Right kidney (tissue), 9 donors: ENCODE data around the gene ELFN1.

Experiments
- DNase-seq: peaks from one replicate; pipeline ENCODE4 v3.0.0-alpha.2; 2016
- long read RNA-seq, 8 donors: transcript quantifications; one replicate each; lab custom pipeline, GENCODE V29; 2026

ELFN1 gene
- long read RNA-seq, donor 1: 0 reads
- long read RNA-seq, donor 2: 0 reads
- long read RNA-seq, donor 3: 0 reads
- long read RNA-seq, donor 4: 0 reads
- long read RNA-seq, donor 5, partial matches to known transcripts: 12 of 13 reads
- long read RNA-seq, donor 5, other reads (novel, unspliced or antisense): 0 of 13 reads
- long read RNA-seq, donor 6, partial matches to known transcripts: 0 of 1 reads
- long read RNA-seq, donor 6, other reads (novel, unspliced or antisense): 0 of 1 reads
- long read RNA-seq, donor 7, partial matches to known transcripts: 0 of 8 reads
- long read RNA-seq, donor 7, other reads (novel, unspliced or antisense): 5 of 8 reads
- long read RNA-seq, donor 8, partial matches to known transcripts: 9 of 9 reads
- long read RNA-seq, donor 8, other reads (novel, unspliced or antisense): 0 of 9 reads

DNA sequence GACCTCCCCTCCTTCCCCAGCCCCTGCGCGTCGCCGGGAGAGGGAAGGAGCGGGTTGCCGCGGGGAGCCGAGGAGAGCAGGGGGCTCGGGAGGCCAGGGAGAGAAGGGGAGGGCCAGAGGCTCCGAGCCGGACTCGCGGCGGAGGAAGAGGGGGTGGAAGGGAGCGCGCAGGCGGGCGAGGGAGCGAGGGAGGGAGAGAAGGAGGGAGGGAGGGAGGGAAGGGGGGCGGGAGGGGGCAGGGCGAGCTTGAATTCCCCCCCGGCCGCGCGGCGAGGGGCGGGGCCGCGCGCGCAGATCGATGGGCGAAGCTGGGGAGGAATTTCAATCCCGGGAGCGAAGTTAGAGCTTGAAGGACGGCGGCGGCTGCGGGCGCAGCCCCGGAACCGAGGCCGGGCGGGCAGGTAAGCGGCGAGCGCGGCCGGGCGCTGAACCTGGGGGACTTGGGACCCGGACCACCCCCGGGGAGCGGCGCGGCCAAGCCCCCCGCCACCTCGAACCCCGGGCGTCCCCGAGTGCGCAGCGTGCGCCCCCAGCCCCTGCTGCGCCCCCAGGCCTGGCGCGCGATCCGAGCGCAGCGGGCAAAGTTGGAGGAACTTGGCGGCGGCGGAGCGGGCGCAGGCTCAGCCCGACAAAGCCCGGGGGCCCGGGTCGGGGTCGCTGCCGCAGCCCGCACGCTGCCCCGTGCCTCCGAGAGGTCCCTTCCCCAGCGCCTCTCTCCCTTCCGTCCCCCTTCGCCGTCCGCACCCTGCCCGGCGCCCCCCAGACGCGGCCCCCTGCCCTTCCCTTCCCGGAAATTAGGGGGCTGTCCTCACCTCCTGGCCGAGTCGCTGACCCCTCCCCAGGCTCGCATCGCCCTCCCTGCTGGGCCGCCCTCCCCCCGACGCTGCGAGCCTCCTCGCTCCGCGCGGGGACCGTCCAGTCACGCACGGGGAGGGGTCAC lies at the start of gene ELFN1:
TSS of gene ELFN1 (plus strand) at position 324 of the 940 bp plus-strand sequence. CDS start 74,320 bp downstream, outside the sequence.
- DNase-seq: peak; percentile 70

DNA sequence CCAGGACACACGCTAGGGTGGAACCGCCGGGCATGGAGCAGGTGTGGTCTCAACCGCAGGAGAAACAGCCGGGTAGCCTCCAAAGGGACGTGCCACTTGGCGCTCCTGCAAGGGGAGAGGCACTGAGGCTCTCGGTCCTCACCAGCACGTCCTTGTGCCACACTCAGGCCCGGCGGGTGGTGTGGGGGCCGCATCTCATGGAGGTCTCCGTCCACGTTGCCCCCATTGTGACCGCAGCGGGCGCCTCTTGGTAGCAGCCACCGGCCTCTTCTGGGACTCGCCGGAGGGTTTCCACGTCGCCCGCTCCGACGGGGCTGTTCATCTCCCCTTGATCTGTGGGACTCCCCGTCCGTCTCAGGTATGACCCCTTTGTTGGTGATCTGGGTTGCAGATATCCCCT lies 49.2 kb upstream of the ELFN1 start:
- no peak for DNase-seq

DNA sequence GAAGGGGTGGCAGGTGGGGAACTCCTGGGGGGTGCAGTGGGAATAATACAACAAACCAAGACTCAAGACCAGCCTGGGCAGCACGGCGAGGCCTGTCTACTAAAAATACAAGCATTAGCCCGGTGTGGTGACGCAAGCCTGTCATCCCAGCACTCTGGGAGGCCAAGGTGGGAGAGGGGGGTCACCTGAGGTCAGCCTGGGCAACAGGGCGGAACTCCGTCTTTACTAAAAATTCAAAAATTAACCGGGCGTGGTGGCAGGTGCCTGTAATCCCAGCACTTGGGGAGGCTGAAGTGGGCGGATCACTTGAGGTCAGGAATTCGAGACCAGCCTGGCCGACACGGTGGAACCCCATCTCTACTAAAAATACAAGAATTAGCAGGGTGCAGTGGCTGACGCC lies 48.4 kb upstream of the ELFN1 start:
- no peak for DNase-seq

DNA sequence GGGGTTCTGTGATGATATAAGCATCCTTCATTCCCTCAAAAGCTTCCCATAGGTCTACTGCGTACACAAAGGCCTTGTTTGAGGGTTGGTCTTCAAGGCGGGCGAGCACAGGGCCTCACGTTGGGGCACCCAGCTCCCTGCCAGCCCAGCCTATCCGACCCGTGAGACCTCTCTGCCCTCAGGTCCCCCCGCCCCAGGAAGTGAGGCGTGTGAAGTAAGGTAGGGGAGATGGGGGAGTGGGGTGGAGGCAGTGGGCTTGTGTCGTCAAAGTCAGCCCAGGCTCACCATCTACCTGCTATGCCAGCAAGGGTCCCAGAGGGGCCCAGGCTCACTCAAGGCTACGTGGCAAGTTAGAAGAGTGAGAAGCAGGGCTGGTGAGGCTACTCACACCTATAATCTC lies 47.6 kb upstream of the ELFN1 start:
- DNase-seq: no peak

DNA sequence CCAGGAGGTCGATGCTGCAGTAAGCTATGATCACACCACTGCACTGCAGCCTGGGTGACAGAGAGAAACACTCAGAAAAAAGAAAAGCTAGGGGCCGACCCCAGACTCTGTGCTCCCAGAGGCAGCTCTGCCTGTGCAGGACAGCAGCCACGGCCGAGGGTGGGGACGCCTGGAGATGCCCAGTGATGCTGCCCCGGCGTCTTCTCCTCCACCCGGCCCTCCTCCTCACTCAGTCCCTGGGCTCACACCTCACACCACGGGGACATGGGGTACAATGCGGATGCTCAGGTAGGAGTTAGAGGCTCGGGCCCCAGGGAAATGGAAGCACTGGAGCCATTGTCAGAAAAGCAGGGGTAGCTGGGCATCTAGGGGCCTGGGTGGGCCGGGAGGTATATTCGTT lies 46.3 kb upstream of the ELFN1 start:
- DNase-seq: no peak

DNA sequence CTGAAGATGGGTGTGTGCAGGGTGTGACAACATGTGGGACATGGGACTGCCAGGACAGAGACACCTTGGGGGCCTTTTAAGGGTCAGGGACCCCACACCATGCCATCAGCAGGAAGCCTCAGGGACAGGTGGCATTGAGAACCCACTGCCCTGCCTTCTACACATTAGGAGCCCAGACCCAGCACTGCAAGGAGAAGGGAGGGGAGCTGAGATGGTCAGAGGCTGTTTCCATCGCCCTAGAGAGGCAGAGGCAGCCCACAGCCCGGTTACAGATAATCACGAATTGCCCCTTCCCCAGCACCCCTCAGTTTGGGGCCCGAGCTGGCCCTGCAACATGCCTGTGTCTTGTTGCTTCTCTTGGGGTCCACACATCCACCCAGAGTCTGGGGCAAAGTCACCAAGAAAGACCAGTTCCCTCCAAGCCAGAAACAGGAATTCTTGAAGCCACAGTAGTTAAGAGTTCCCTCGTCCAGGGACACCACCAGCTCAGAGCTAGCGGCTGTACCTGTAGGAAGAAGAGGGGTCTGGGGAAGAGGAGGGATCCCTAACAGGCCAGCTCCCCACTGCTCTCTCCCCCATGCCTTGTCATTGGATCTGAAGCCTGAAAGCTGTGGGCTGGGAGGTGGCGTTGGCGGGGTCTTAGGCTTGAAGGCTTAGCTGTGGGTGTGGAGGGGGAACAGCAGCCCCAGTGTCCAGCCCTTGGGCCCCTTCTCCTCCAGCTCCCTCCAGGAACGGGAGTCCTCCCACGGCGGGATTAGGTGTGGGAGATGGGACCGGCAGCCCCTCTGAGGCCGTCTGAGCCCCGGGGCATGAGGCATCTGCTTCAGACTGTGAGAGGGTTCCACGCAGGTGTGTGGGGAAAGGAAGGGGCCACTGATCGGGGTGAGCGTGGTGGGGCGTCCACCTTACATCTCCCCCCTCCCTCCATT lies 44.8 kb upstream of the ELFN1 start:
- DNase-seq: no peak

DNA sequence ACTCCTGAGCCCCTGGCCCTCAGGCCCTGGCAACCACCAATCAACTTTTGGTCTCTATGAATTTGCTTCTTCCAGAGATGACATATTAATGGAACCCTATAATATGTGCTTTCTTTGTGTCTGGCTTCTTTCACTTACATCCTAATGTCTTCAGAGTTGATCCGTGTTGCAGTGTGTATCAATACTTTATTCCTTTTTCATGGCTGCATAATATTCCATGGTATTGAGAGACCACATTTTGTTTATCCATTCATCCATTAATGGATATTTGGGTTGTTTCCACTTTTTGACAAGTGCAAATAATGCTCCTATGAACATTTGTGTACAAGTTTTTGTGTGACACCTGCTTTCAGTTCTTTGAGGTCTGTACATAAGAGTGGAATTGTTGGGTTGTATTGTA lies 43.3 kb upstream of the ELFN1 start:
- no peak for DNase-seq

DNA sequence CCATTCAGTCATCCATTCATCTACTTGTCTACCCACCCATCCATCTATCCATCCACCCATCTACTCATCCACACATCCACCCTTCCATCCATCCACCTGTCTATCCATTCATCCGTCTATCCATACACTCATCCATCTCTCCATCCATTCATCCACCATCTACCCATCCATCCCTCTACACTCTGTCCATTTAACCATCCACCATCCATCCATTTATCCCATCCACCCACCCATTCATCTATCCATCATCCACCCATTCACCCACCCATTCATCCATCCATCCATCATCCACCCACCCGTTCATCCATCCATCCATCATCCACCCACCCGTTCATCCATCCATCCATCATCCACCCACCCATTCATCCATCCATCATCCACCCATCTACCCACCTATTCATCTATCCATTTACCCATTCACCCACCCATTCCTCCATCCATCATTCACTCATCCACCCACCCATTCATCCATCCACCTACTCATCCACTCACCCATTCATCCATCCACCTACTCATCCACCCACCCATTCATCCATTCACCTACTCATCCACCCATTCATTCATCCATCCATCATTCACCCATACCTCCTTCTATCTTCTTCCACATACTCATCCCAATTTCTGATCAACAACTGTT lies 39.3 kb upstream of the ELFN1 start:
- DNase-seq: no peak

DNA sequence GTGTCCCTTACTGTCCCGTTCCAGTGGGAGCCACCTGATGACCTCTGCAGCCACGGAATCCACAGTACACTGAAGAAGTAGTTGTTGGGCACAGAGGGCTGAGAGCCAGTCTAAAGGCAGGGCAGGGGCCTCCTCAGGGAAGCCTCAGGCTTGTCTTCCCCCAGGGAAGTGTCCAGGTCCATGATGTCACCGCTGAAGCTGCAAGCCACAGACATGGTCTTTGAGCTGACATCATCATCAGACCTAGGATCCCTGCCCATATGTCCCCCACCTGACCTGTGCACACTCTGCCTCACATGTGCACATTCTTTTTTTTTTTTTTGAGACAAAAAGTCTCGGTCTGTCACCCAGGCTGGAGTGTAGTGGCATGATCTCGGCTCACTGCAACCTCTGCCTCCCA lies 38.4 kb upstream of the ELFN1 start:
- DNase-seq: no peak

DNA sequence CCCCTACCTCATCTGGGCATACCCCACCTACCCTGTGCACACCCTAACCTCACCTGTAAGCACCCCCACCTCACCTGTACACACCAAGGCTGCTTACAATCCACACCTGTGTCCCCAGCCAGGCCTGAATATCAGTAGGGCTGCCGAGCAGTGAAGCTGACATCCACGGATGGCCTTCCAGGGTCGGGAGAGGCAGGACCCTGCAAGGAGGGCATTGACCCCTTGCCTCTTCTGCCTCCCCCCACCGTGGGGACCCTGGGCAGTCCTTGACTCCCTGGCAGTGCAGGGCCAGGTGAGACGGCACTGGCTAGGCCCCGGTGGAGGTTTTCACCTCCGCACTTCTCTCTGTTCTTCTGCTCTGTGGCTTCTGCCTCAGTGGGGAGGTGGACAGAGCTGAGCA lies 37.6 kb upstream of the ELFN1 start:
- DNase-seq: no peak

DNA sequence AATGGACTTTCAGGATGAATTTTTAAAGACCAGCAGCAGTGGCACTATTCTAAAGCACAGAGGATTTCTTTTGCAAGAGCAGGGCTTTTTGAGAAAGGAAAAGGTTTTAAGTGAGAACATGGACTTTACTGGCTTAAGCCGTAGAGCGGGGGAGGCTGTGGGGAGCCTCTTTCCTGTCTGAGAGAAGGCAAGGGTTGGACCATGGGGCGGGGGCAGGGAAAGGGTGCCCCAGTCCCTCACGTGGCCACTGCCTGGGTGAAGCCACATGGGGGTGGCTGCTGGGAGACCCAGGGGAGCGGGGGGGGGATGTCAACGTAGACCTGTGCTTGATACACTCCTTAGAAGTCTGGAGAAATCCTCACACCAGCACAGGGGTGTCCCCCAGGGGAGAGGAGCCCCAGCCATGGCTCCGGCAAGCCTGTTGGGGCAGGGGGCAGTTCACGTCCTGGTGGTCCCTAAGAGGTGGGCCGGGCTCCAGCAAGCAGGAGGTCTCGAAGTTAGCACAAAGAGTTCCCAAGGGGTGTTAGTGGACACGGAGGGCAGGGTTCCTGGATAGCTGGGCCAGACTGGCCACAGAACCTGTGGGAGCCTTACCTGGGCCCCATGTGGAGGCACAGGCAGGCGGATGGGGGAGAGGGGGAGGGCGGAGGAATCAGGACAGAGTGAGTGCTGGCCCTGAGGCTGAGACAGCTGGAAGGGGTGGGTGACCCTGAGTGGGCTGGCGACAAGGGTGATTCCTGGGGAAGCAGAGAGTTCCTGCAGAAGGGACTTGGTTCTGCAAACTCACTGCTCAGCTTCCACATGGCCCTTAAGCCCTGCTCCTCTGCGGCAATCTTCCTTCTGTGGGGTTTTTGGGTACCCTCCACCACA lies 36.9 kb upstream of the ELFN1 start:
- no peak for DNase-seq

DNA sequence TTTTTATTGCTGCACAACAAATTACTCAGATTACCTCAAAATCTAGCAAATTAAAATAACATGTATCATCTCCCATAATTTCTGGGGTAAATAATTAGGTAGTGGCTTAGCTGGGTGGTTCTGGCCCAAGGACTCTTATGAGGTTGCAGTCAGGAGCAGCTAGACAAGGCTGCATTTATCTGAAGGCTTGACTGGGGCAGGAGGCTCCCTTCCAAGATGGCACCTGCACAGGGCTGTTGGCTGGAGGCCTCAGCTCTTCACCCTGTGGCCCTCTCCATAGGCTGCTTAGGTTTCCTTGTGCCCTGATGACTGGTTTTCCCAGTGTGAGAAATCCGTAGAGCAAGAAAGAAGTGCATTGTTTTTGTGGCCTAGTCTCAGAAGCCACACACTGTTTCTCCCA lies 34.7 kb upstream of the ELFN1 start:
- no peak for DNase-seq

DNA sequence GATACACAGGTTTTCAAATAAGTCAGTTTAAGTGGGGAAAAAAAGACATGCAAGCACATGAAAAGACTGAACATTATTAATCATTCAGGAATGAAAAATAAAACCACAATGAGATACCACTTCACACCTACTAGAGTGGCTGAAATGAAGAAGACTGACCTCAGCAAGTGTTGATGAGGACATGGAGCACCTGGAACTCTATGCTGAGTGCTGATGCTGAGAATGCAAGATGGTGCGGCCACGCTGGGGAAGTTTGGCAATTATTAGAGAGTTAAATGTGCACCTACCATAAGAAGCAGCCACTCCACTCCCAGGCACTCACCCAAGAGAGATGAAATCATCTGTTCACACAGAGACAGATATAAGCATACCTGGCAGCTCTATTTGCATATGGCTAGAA lies 32.9 kb upstream of the ELFN1 start:
- no peak for DNase-seq

DNA sequence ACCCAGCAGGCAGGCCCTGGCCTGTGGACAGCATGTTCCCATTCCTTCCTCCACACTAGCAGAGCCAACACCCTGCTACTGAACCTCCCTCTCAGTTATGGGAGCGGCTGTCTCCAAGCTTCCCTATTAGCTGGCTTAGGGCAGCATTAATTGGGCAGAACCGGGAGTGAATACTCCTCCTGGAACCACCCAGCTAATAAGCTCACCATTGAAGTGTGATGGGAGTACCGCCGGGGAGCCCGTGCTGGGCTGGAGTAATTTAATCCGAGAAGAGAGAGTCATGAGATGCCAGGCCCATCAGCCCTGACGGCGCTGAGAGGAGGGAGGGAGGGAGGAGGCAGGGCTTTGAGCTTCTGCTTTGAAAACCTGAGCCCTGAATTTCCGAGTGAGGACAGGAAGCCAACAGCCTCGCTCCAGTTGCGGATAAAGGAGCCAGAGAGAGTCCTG lies 31.8 kb upstream of the ELFN1 start:
- DNase-seq: peak; percentile 47

DNA sequence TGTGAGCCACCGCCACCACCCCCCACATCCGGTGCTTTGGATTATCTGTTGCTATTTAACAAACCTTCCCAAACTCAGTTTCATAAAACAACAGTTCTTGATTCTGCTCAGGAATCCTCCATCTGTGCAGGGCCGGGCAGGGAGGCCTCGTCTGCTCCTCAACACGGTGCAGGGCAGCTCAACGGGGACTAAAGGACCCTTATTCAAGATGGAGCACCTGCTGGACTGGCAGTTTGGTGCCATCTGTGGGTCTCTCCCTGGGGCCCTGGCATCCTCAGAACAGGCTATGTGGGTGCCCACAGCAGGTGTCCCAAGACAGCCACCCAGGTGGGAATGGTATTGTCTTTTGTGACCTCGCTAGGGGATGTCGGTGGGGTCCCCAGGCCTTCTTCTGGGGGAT lies 31.0 kb upstream of the ELFN1 start:
- DNase-seq: no peak

DNA sequence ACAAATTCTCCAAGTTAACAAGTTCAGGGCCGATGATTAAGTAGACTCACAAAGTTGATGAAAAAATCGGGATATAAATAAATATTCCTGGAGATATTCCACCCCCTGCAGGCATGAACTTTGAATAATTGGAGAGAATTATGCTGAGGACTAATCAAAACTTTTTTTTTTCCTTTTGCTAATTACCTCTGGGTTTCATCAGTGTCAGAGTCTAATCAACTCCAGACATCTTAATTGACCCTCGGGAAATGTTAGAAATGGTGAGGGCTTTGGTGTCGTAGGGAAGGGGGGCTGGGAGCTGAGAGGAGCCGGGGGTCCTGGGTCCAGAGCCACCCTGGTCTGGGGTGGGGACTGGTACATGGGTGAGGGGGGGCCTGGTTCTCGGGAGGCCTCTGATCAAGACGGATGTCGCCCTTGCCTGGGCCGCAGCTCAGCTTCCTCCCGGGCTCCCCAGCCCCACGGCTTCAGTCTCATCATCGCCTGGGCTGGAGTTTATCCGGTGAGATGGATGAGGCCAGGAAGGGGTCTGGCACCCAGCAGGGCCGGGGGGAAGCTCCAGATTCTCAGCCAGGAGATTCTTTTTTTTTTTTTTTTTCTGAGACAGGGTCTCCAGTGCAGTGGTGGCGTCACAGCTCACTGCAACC lies 30.4 kb upstream of the ELFN1 start:
- DNase-seq: no peak

DNA sequence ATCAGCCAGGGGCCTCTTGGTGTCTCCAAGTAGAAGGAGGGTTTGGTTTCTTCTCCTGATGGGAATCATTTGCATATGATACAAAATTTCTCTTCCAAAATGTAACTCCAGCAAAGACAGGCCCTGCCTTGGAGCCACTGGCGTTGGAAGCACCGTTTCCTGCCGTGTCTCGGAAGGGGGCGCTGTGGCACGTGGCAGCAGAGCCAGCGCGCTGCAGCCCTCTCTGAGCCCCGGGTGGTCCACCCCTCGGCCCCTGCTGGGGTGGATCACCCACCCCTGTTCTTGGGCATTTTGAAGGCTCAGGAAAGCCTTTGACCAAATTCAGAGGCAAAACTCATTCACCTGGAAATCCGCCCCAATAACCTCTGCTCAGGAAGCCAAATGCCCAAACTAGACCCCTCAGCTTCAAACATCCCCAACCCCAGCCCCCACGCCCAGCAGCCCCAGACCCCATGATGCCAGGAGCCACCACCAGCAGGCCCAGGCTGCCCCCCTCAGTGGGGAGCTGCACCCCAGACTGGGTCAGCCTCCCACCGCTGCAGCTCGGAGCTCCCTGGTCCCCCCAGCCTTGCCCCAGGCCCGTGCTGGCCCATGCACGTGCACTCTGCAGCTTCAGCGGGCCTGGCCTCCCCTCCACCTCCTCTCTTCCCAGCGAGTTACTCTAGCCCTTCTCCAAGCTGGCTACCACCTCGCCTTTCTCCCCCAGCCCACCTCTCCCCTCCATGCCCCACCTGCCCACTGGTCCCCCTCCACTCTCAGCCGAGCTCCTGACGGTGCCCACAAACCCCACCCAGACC lies 29.5 kb upstream of the ELFN1 start:
- no peak for DNase-seq

DNA sequence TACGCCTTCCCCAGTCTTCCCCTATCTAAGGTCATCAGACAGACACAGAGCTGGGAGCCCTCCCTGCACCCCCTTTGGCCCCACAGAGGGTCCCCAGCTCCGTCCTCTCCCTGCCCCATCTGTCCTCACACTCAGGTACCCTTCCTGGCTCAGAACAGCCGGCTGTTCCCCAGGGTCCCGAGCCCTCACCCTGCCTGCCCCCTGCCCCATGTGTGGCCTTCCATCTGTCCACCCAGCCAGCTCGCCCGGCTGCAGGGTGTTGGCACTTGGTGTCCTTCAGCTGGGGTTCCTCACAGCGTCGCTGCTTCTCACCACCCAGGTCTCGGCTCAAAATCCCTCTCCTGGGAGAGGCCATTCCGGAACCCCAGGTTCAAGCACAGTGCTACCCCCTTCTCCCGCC lies 28.9 kb upstream of the ELFN1 start:
- no peak for DNase-seq

DNA sequence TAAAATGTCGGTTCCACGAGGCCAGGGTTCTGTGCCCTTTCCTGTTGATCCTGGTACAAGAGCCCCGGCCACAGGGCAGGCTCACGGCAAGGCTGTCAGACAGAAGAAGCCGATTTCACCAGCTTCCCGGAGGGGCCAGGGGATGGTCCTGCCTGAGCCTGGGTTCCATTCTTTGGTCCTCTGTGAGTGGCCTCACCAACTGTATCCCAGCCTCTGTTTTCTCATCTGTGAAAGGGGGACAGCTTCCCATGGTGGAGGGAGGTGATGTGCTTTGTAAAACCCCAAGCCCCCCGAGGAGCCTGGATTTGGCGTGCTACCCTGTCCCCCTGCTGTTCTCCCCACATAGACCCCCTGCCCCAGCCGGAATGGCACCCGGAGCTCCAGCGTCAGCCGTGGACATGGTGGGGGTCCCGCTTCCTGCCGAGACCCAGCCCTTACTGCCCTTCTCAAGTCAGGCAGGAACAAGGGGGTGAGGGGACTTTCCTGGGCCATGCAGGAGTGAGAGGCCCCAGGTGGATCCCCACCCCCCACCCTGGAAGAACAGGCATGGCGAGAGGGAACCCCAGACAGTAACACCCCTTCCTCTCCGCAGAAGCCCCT lies 28.3 kb upstream of the ELFN1 start:
- no peak for DNase-seq
